GM19239 (cell line): ENCODE results near the gene DGKZ.
"Not testable (repeated sequence)": the region's sequence is repeated elsewhere in the genome, so short reads cannot be mapped to it uniquely, and the experiment has no call there.

Experiments used
- DNase-seq: peaks from one replicate; pipeline ENCODE4 v3.0.0; 2011; ENCODE audit warnings: low spot score; ENCODE audit not compliant: insufficient read length
- FAIRE-seq: peaks from 2 replicates; lab custom pipeline; 2011; peaks lifted over from hg19 to GRCh38; lab: Jason Lieb, UNC

The DGKZ gene

GRCh38 chr11:46346886-46347636, at the start of gene DGKZ:
TSS of gene DGKZ (plus strand) at chr11:46347463. CDS start at chr11:46347660, 197 bp downstream.
- DNase-seq, result peak; percentile 95

GRCh38 chr11:46298699-46299433, 48.4 kb upstream of the DGKZ start:
- no peak for FAIRE-seq
- no peak for DNase-seq

More at GRCh38 chr11:46346886-46347636, at the start of gene DGKZ:
- peak; percentile 64 for FAIRE-seq

GRCh38 chr11:46299451-46299961, 47.8 kb upstream of the DGKZ start:
- FAIRE-seq (no peak), DNase-seq (no peak)

- DNase-seq (no peak), FAIRE-seq (no peak)
Measured at GRCh38 chr11:46300270-46300669, 47.0 kb upstream of the DGKZ start.

GRCh38 chr11:46302866-46303265, 44.4 kb upstream of the DGKZ start:
- FAIRE-seq, result peak; percentile 37
- DNase-seq, result peak; percentile 46

- FAIRE-seq, DNase-seq: not testable (repeated sequence)
Measured at GRCh38 chr11:46304036-46304435, 43.2 kb upstream of the DGKZ start.

GRCh38 chr11:46304605-46305179, 42.6 kb upstream of the DGKZ start:
- no peak for DNase-seq
- no peak for FAIRE-seq

- FAIRE-seq (no peak), DNase-seq (no peak)
Measured at GRCh38 chr11:46305295-46305694, 42.0 kb upstream of the DGKZ start.

GRCh38 chr11:46306296-46306853, 40.9 kb upstream of the DGKZ start:
- no peak for DNase-seq
- no peak for FAIRE-seq

- DNase-seq (no peak), FAIRE-seq (no peak)
Measured at GRCh38 chr11:46307369-46307768, 39.9 kb upstream of the DGKZ start.

- FAIRE-seq (no peak), DNase-seq (no peak)
Measured at GRCh38 chr11:46307785-46308341, 39.4 kb upstream of the DGKZ start.

- FAIRE-seq, result no peak
- DNase-seq, result peak; percentile 74
Measured at GRCh38 chr11:46308631-46309419, 38.4 kb upstream of the DGKZ start.

GRCh38 chr11:46309814-46310259, 37.4 kb upstream of the DGKZ start:
- DNase-seq (no peak), FAIRE-seq (no peak)

GRCh38 chr11:46315033-46315738, 32.1 kb upstream of the DGKZ start:
- FAIRE-seq, result peak; percentile 80

GRCh38 chr11:46315783-46316563, 31.3 kb upstream of the DGKZ start:
- FAIRE-seq (no peak), DNase-seq (no peak)

More at GRCh38 chr11:46315033-46315738, 32.1 kb upstream of the DGKZ start:
- DNase-seq, result peak; percentile 74

- DNase-seq (no peak), FAIRE-seq (no peak)
Measured at GRCh38 chr11:46319074-46319453, 28.2 kb upstream of the DGKZ start.

- DNase-seq, result no peak
- no peak for FAIRE-seq
Measured at GRCh38 chr11:46321757-46322156, 25.5 kb upstream of the DGKZ start.

- FAIRE-seq (no peak), DNase-seq (no peak)
Measured at GRCh38 chr11:46322759-46323158, 24.5 kb upstream of the DGKZ start.
